ENCODE measurements around the gene FUT4.

DNA sequence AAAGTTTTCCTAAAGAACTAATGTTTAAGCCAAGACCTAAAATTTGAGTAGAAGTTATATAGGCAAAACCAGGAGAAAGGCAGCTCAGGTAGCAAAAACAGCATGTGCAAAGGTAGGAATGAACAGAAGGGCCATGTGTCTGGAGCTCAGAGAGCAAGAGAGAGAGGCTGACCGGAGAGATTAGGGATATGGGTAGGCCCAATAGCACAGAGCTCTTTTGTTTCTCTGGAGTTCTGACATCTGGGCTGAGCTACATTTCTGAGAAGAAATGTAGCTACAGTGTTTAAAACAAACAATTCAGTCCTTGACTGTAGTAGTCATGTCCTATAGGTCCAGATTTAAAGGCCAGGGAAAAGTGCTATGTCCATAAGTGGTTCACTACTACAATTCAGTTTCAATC lies 27.0 kb upstream of the FUT4 start:
- TF ChIP-seq, protein P1, sequence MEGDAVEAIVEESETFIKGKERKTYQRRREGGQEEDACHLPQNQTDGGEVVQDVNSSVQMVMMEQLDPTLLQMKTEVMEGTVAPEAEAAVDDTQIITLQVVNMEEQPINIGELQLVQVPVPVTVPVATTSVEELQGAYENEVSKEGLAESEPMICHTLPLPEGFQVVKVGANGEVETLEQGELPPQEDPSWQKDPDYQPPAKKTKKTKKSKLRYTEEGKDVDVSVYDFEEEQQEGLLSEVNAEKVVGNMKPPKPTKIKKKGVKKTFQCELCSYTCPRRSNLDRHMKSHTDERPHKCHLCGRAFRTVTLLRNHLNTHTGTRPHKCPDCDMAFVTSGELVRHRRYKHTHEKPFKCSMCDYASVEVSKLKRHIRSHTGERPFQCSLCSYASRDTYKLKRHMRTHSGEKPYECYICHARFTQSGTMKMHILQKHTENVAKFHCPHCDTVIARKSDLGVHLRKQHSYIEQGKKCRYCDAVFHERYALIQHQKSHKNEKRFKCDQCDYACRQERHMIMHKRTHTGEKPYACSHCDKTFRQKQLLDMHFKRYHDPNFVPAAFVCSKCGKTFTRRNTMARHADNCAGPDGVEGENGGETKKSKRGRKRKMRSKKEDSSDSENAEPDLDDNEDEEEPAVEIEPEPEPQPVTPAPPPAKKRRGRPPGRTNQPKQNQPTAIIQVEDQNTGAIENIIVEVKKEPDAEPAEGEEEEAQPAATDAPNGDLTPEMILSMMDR (IDR thresholded peaks at IDR 0.05; ENCODE audit: poor library complexity, severe bottlenecking): no peak
- TF ChIP-seq, protein P2, sequence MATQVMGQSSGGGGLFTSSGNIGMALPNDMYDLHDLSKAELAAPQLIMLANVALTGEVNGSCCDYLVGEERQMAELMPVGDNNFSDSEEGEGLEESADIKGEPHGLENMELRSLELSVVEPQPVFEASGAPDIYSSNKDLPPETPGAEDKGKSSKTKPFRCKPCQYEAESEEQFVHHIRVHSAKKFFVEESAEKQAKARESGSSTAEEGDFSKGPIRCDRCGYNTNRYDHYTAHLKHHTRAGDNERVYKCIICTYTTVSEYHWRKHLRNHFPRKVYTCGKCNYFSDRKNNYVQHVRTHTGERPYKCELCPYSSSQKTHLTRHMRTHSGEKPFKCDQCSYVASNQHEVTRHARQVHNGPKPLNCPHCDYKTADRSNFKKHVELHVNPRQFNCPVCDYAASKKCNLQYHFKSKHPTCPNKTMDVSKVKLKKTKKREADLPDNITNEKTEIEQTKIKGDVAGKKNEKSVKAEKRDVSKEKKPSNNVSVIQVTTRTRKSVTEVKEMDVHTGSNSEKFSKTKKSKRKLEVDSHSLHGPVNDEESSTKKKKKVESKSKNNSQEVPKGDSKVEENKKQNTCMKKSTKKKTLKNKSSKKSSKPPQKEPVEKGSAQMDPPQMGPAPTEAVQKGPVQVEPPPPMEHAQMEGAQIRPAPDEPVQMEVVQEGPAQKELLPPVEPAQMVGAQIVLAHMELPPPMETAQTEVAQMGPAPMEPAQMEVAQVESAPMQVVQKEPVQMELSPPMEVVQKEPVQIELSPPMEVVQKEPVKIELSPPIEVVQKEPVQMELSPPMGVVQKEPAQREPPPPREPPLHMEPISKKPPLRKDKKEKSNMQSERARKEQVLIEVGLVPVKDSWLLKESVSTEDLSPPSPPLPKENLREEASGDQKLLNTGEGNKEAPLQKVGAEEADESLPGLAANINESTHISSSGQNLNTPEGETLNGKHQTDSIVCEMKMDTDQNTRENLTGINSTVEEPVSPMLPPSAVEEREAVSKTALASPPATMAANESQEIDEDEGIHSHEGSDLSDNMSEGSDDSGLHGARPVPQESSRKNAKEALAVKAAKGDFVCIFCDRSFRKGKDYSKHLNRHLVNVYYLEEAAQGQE (IDR thresholded peaks at IDR 0.05; ENCODE audit: borderline replicate concordance): no peak
- TF ChIP-seq RAD21 (conservative IDR thresholded peaks at IDR 0.05) (no peak), EP300 (conservative IDR thresholded peaks at IDR 0.05; ENCODE audit: poor library complexity, severe bottlenecking) (no peak), POLR2AphosphoS5 (IDR thresholded peaks at IDR 0.05) (no peak), SMC3 (conservative IDR thresholded peaks at IDR 0.05; ENCODE audit: poor library complexity) (no peak), MXI1 (conservative IDR thresholded peaks at IDR 0.05; ENCODE audit: poor library complexity, severe bottlenecking) (no peak)
